ENCODE measurements around the gene NDUFV1. TPM values are rescaled to one million over a fixed set of nuclear protein-coding genes. Genes with fewer than 3 reads are reported as not detected.
"Not testable (repeated sequence)": the region's sequence is repeated elsewhere in the genome, so short reads cannot be mapped to it uniquely, and the experiment has no call there.

Gene NDUFV1
- total and polyA plus RNA-seq, 5 donors from 2014 or later, result 101 to 204 (median 119) TPM

- peak in 1 of 3 donors; percentile 41 for DNase-seq
- no peaks in the 10 kb centered on the region for H3K36me3 ChIP-seq (ENCODE audit: control insufficient read depth, insufficient read depth, low read length)
- Mint-ChIP-seq H3K9me3 (no peaks in the 10 kb centered on the region), H3K4me1 (peaks cover 4 to 11% (median 7%) of the 10 kb centered on the region in 4 donors), H3K27ac (peak overlapping the region in 1 of 3 donors; percentile 36), H3K27me3 (peaks cover 5% of the 10 kb centered on the region), H3K4me3 (peak overlapping the region in 2 of 4 donors; percentile 63 to 65), H3K36me3 (no peaks in the 10 kb centered on the region)
- no peaks in the 10 kb centered on the region for H3K27me3 ChIP-seq (ENCODE audit: control insufficient read depth, insufficient read depth, low read length)
- ATAC-seq (ENCODE audit: low read depth in 2 of 2), result no peak
- no peaks in the 10 kb centered on the region for H3K9me3 ChIP-seq (ENCODE audit: control insufficient read depth in 2 of 2, low read length in 2 of 2)
- H3K4me1 ChIP-seq (ENCODE audit: control insufficient read depth, insufficient read depth, low read length, poor library complexity, severe bottlenecking), result peaks cover 4% of the 10 kb centered on the region
- no peak overlapping the region for H3K27ac ChIP-seq (ENCODE audit: insufficient read depth, low read length, poor library complexity, severe bottlenecking)
- H3K4me3 ChIP-seq (ENCODE audit: low read depth, low read length), result no peak overlapping the region
Measured at GRCh38 chr11:67656278-67656922, 49.7 kb downstream of the NDUFV1 start.

DNA sequence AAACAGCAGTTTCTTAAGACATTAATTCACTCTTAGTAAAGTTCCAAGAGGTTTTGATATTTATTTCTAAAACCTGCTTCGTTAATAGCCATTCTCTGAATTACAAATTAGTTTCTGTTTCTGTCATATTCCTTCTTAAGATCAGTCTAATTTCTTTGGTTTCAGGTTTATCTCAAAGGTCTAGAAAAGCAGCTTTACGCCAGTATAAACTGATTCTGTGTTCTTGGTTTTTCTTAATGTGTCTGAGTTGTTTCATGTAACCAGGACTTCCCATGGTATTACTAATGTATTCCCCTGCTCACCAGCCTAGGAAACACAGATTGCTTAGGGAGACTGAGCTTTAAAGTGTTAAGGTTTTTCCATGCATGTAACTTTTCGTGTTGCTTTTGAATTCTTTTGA is 50.6 kb downstream of the NDUFV1 start:
- H3K4me1 Mint-ChIP-seq, result peaks cover 4 to 11% (median 7%) of the 10 kb centered on the region in 4 donors
- peak overlapping the region in 1 of 3 donors; percentile 31 for H3K27ac Mint-ChIP-seq
- no peaks in the 10 kb centered on the region for H3K36me3 Mint-ChIP-seq
- ATAC-seq (ENCODE audit: low read depth in 2 of 2) (no peak), DNase-seq (peak in 1 of 3 donors; percentile 32)
- Histone ChIP-seq H3K4me3 (ENCODE audit: low read depth, low read length) (peak overlapping the region; percentile 77), H3K36me3 (ENCODE audit: control insufficient read depth, insufficient read depth, low read length) (no peaks in the 10 kb centered on the region), H3K27me3 (ENCODE audit: control insufficient read depth, insufficient read depth, low read length) (no peaks in the 10 kb centered on the region), H3K4me1 (ENCODE audit: control insufficient read depth, insufficient read depth, low read length, poor library complexity, severe bottlenecking) (peaks cover 4% of the 10 kb centered on the region), H3K27ac (ENCODE audit: insufficient read depth, low read length, poor library complexity, severe bottlenecking) (no peak overlapping the region), H3K9me3 (ENCODE audit: control insufficient read depth in 2 of 2, low read length in 2 of 2) (no peaks in the 10 kb centered on the region)
- peaks cover 10% of the 10 kb centered on the region for H3K27me3 Mint-ChIP-seq
- no peaks in the 10 kb centered on the region for H3K9me3 Mint-ChIP-seq
- peak overlapping the region; percentile 35 to 63 (median 46) for H3K4me3 Mint-ChIP-seq

GRCh38 chr11:67659651-67660165 is 53.0 kb downstream of the NDUFV1 start:
- H3K27ac Mint-ChIP-seq; H3K9me3 ChIP-seq (ENCODE audit: control insufficient read depth in 2 of 2, low read length in 2 of 2); H3K4me3 Mint-ChIP-seq; H3K9me3 Mint-ChIP-seq; H3K4me3 ChIP-seq (ENCODE audit: low read depth, low read length); ATAC-seq (ENCODE audit: low read depth in 2 of 2); H3K4me1 ChIP-seq (ENCODE audit: control insufficient read depth, insufficient read depth, low read length, poor library complexity, severe bottlenecking); DNase-seq; H3K27me3 Mint-ChIP-seq; H3K36me3 Mint-ChIP-seq; H3K27me3 ChIP-seq (ENCODE audit: control insufficient read depth, insufficient read depth, low read length); H3K36me3 ChIP-seq (ENCODE audit: control insufficient read depth, insufficient read depth, low read length); H3K27ac ChIP-seq (ENCODE audit: insufficient read depth, low read length, poor library complexity, severe bottlenecking): not testable (repeated sequence)
- peaks cover 4 to 11% (median 7%) of the 10 kb centered on the region in 4 donors for H3K4me1 Mint-ChIP-seq

DNA sequence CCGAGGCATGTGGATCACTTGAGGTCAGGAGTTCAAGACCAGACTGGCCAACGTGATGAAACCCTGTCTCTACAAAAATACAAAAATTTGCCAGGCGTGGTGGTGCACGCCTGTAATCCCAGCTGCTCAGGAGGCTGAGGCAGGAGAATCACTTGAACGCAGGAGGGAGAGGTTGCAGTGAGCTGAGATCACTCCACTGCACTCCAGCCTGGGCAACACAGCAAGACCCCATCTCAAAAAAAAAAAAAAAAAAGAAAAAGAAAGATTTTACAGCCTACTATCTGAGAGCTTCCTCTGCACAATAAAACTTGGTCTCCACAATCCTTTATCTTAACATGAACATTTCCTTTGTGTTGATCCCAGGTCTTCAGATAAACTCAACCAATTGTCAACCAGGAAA is 54.0 kb downstream of the NDUFV1 start:
- not testable (repeated sequence) for H3K27ac ChIP-seq (ENCODE audit: insufficient read depth, low read length, poor library complexity, severe bottlenecking); ATAC-seq (ENCODE audit: low read depth in 2 of 2); DNase-seq; H3K36me3 Mint-ChIP-seq; H3K9me3 Mint-ChIP-seq; H3K9me3 ChIP-seq (ENCODE audit: control insufficient read depth in 2 of 2, low read length in 2 of 2); H3K4me1 ChIP-seq (ENCODE audit: control insufficient read depth, insufficient read depth, low read length, poor library complexity, severe bottlenecking); H3K36me3 ChIP-seq (ENCODE audit: control insufficient read depth, insufficient read depth, low read length); H3K27me3 ChIP-seq (ENCODE audit: control insufficient read depth, insufficient read depth, low read length); H3K4me1 Mint-ChIP-seq; H3K27me3 Mint-ChIP-seq; H3K4me3 ChIP-seq (ENCODE audit: low read depth, low read length)
- H3K27ac Mint-ChIP-seq, result peak overlapping the region in 1 of 3 donors; percentile 74
- H3K4me3 Mint-ChIP-seq, result peak overlapping the region in 1 of 4 donors; percentile 59

Other genes starting within 250 kb of the NDUFV1 start
- 3.0 TPM for gene CLCF1, start 233.3 kb upstream of the NDUFV1 start, total RNA-seq
- 1 to 10 TPM in 1 of 4 donors, under 1 TPM in 3; 0.10 to 1.3 (median 0.40) TPM for gene CLCF1, start 233.3 kb upstream of the NDUFV1 start, polyA plus RNA-seq
- 27.5 TPM for gene RAD9A, start 214.9 kb upstream of the NDUFV1 start, total RNA-seq
- 1 to 10 TPM; 3.5 to 6.7 (median 6.4) TPM for gene RAD9A, start 214.9 kb upstream of the NDUFV1 start, polyA plus RNA-seq
- gene PPP1CA, start 205.1 kb upstream of the NDUFV1 start, total RNA-seq, result 160 TPM
- gene PPP1CA, start 205.1 kb upstream of the NDUFV1 start, polyA plus RNA-seq, result 100 to 1,000 TPM; 547 to 762 (median 622) TPM
- 312 TPM for gene TBC1D10C, start 202.9 kb upstream of the NDUFV1 start, total RNA-seq
- gene TBC1D10C, start 202.9 kb upstream of the NDUFV1 start, polyA plus RNA-seq, result 100 to 1,000 TPM; 328 to 504 (median 378) TPM
- gene CARNS1, start 191.3 kb upstream of the NDUFV1 start, total RNA-seq, result 7.8 TPM
- gene CARNS1, start 191.3 kb upstream of the NDUFV1 start, polyA plus RNA-seq, result 1 to 10 TPM in 2 of 4 donors, under 1 TPM in 2; 0.63 to 2.3 (median 1.1) TPM
- 66.0 TPM for gene RPS6KB2, start 178.4 kb upstream of the NDUFV1 start, total RNA-seq
- gene RPS6KB2, start 178.4 kb upstream of the NDUFV1 start, polyA plus RNA-seq, result 10 to 100 TPM; 44.4 to 61.5 (median 50.3) TPM
- gene PTPRCAP, start 169.3 kb upstream of the NDUFV1 start, total RNA-seq, result 291 TPM
- gene PTPRCAP, start 169.3 kb upstream of the NDUFV1 start, polyA plus RNA-seq, result 1,000 to 10,000 TPM in 1 of 4 donors, 100 to 1,000 TPM in 3; 829 to 1,084 (median 978) TPM
- gene CORO1B, start 163.5 kb upstream of the NDUFV1 start, total RNA-seq, result 70.5 TPM
- 100 to 1,000 TPM in 1 of 4 donors, 10 to 100 TPM in 3; 46.8 to 109 (median 72.8) TPM for gene CORO1B, start 163.5 kb upstream of the NDUFV1 start, polyA plus RNA-seq
- gene GPR152, start 154.2 kb upstream of the NDUFV1 start, total RNA-seq, result not detected
- under 1 TPM; 0.13 to 0.84 (median 0.35) TPM for gene GPR152, start 154.2 kb upstream of the NDUFV1 start, polyA plus RNA-seq
- 13.2 TPM for gene CABP4, start 151.6 kb upstream of the NDUFV1 start, total RNA-seq
- 1 to 10 TPM in 1 of 4 donors, under 1 TPM in 3; 0.57 to 1.2 (median 0.92) TPM for gene CABP4, start 151.6 kb upstream of the NDUFV1 start, polyA plus RNA-seq
- gene TMEM134, start 137.7 kb upstream of the NDUFV1 start, total RNA-seq, result 48.7 TPM
- gene TMEM134, start 137.7 kb upstream of the NDUFV1 start, polyA plus RNA-seq, result 100 to 1,000 TPM; 148 to 228 (median 172) TPM
- gene AIP, start 123.9 kb upstream of the NDUFV1 start, total RNA-seq, result 124 TPM
- 100 to 1,000 TPM; 200 to 234 (median 219) TPM for gene AIP, start 123.9 kb upstream of the NDUFV1 start, polyA plus RNA-seq
- 116 TPM for gene PITPNM1, start 101.6 kb upstream of the NDUFV1 start, total RNA-seq
- gene PITPNM1, start 101.6 kb upstream of the NDUFV1 start, polyA plus RNA-seq, result 10 to 100 TPM; 15.7 to 21.3 (median 17.6) TPM
- gene CDK2AP2, start 98.8 kb upstream of the NDUFV1 start, total RNA-seq, result 38.5 TPM
- 100 to 1,000 TPM; 113 to 135 (median 128) TPM for gene CDK2AP2, start 98.8 kb upstream of the NDUFV1 start, polyA plus RNA-seq
- not detected for gene CABP2, start 83.5 kb upstream of the NDUFV1 start, total RNA-seq
- gene CABP2, start 83.5 kb upstream of the NDUFV1 start, polyA plus RNA-seq, result not detected
- gene GSTP1, start 23.1 kb upstream of the NDUFV1 start, total RNA-seq, result 55.7 TPM
- 100 to 1,000 TPM; 180 to 231 (median 219) TPM for gene GSTP1, start 23.1 kb upstream of the NDUFV1 start, polyA plus RNA-seq
- gene NUDT8, start 23.0 kb downstream of the NDUFV1 start, total RNA-seq, result 1.9 TPM
- gene NUDT8, start 23.0 kb downstream of the NDUFV1 start, polyA plus RNA-seq, result 1 to 10 TPM; 1.2 to 3.7 (median 2.6) TPM
- gene TBX10, start 32.8 kb downstream of the NDUFV1 start, total RNA-seq, result not detected
- not detected for gene TBX10, start 32.8 kb downstream of the NDUFV1 start, polyA plus RNA-seq
- gene ACY3, start 43.8 kb downstream of the NDUFV1 start, total RNA-seq, result 0.57 TPM
- 1 to 10 TPM in 1 of 4 donors, under 1 TPM in 2, not detected in 1; 0.37 to 1.1 (median 0.59) TPM for gene ACY3, start 43.8 kb downstream of the NDUFV1 start, polyA plus RNA-seq
- gene ALDH3B2, start 67.7 kb downstream of the NDUFV1 start, total RNA-seq, result not detected
- not detected for gene ALDH3B2, start 67.7 kb downstream of the NDUFV1 start, polyA plus RNA-seq

All from CD4-positive, CD25-positive, alpha-beta regulatory T cell (primary cell).